WERI-Rb-1 (cell line): Measurements from ENCODE around the gene KHDC1L.
"Not testable (repeated sequence)": the region's sequence is repeated elsewhere in the genome, so short reads cannot be mapped to it uniquely, and the experiment has no call there.

Experiments used
- DNase-seq: peaks from one replicate; pipeline ENCODE4 v3.0.0-alpha.2; 2020
- H3K27ac ChIP-seq: fragments of 250-450 bp; sonication (Bioruptor Pico); 2 replicates; pipeline ENCODE4 v1.5.1; 2020; ENCODE audit warnings: mild to moderate bottlenecking, moderate library complexity
- H3K27me3 ChIP-seq: fragments of 250-450 bp; sonication (Bioruptor Pico); 2 replicates; pipeline ENCODE4 v1.5.1; 2021; ENCODE audit warnings: mild to moderate bottlenecking, low read depth, moderate library complexity; ENCODE audit not compliant: insufficient read depth, severe bottlenecking
- H3K36me3 ChIP-seq: fragments of 250-450 bp; sonication (Bioruptor Pico); 2 replicates; pipeline ENCODE4 v1.5.1; 2020; ENCODE audit warnings: mild to moderate bottlenecking, moderate library complexity
- H3K4me3 ChIP-seq: 2 replicates; pipeline ENCODE4 v1.5.1; 2011; ENCODE audit warnings: low read depth, mild to moderate bottlenecking, control low read depth, low read length
- H3K9me3 ChIP-seq: fragments of 250-450 bp; sonication (Bioruptor Pico); 2 replicates; pipeline ENCODE4 v1.5.1; 2021; ENCODE audit warnings: mild to moderate bottlenecking, moderate library complexity; ENCODE audit not compliant: severe bottlenecking
- TF ChIP-seq, protein P1 (sequence below): IDR thresholded peaks from 2 replicates; pipeline ENCODE4 v1.5.1; 2011; ENCODE audit warnings: low read depth, mild to moderate bottlenecking, control low read depth, inconsistent platforms, low read length

KHDC1L gene

DNA sequence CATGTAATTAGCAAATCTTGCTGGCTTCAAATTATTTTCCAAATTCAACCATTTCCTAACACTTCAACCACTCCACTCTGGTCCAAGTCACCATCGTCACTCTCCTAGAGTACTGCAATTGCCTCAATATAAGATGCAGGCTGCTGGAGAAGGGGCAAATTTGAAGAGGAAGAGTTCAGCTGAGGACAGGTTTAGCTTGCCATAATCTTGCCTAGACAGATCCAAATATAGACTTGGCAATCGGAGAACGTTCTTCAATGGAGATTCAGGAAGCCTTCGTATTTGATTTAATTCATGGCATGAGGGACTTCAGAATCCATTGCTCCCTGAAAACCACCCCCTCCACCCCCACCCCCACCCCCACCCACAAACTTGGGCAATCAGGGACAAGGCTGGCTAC lies 15.4 kb upstream of the KHDC1L start:
- TF ChIP-seq, protein P1, sequence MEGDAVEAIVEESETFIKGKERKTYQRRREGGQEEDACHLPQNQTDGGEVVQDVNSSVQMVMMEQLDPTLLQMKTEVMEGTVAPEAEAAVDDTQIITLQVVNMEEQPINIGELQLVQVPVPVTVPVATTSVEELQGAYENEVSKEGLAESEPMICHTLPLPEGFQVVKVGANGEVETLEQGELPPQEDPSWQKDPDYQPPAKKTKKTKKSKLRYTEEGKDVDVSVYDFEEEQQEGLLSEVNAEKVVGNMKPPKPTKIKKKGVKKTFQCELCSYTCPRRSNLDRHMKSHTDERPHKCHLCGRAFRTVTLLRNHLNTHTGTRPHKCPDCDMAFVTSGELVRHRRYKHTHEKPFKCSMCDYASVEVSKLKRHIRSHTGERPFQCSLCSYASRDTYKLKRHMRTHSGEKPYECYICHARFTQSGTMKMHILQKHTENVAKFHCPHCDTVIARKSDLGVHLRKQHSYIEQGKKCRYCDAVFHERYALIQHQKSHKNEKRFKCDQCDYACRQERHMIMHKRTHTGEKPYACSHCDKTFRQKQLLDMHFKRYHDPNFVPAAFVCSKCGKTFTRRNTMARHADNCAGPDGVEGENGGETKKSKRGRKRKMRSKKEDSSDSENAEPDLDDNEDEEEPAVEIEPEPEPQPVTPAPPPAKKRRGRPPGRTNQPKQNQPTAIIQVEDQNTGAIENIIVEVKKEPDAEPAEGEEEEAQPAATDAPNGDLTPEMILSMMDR = no peak
- Histone ChIP-seq H3K27me3 (no peaks in the 10 kb centered on the region), H3K9me3 (no peaks in the 10 kb centered on the region), H3K27ac (no peak overlapping the region), H3K36me3 (no peaks in the 10 kb centered on the region), H3K4me3 (no peak overlapping the region)
- DNase-seq = no peak

DNA sequence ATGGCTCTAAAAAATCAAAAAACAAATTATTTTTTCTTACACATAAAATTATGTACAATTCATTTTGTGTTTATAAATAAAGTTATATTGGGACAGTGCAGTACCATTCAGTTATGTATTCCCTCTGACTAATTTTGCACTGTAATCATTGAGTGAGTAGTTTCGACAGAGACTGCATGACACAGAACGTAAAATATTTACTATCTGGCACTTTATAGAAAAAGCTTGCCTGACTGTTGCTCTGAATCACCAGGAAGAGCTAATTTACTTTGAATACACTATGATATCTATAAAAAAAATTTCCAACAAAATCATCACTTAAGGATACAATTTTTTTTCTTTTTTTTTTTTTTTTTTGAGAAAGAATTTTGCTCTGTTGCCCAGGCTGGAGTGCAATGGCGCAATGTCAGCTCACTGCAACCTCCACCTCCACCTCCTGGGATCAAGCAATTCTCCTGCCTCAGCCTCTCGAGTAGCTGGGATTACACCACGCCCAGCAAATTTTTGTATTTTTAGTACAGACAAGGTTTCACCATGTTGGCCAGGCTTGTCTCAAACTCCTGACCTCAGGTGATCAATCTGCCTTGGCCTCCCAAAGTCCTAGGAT lies 11.0 kb upstream of the KHDC1L start:
- TF ChIP-seq, protein P1 = no peak
- no peak overlapping the region for H3K4me3 ChIP-seq
- DNase-seq = no peak
- H3K27me3 ChIP-seq = no peaks in the 10 kb centered on the region
- no peaks in the 10 kb centered on the region for H3K9me3 ChIP-seq
- H3K36me3 ChIP-seq = no peaks in the 10 kb centered on the region
- no peak overlapping the region for H3K27ac ChIP-seq

DNA sequence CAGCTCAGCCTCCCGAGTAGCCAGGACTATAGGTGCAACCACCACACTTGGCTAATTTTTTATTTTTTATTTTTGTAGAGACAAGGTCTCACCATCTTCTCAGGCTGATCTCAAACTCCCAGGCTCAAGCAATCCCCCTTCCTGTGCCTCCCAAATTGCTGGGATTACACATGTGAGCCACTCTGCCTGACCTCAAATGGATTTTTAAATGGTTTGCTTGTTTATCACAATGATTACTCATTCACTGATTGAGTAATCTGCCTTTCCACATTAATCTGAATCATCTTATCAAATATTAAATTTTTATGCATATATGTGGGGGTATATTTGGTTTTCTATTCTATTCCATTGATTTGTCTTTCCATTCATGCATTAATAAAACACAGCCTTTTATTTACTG lies 9.4 kb upstream of the KHDC1L start:
- Histone ChIP-seq H3K27ac (no peak overlapping the region), H3K36me3 (no peaks in the 10 kb centered on the region), H3K27me3 (no peaks in the 10 kb centered on the region), H3K9me3 (no peaks in the 10 kb centered on the region), H3K4me3 (no peak overlapping the region)
- TF ChIP-seq, protein P1 = no peak
- no peak for DNase-seq

DNA sequence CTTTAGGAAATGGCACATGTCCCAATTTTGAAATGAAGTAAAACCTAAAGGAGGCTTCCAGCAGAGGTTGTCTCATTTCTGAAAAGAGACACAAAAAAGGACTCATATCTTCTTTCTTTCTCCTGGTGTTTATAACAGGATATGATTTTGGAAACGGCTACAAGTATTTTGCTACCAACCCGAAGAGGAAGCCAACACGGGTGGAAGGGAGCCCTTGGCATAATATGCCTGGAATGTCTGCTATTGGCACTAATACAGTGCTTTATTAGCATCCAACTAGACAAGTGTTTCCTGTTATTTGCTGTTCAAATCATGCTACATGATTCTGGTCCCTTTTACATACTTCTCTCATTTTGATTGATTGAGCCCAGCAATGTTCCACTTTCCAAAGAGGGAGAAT lies 8.7 kb upstream of the KHDC1L start:
- not testable (repeated sequence) for DNase-seq

DNA sequence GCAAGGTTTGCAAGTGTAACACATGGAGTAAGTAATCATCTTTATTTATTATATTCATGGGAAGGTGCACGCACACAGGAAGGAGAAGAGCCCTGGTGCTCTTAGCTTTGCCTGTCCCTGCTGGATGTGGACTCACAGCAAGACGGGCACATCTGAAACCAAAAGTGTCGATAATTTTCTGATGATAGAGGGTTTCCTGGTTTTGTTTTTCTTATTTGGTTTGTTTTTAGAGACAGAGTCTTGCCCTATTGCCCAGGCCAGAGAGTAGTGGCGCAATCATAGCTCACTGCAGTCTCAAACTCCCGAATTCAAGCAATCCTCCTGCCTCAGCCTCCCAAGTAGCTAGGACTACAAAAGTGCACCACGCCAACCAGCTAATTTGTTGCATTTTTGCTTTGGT lies 7.8 kb upstream of the KHDC1L start:
- Histone ChIP-seq H3K27ac (no peak overlapping the region), H3K36me3 (no peaks in the 10 kb centered on the region), H3K9me3 (no peaks in the 10 kb centered on the region), H3K27me3 (no peaks in the 10 kb centered on the region), H3K4me3 (no peak overlapping the region)
- TF ChIP-seq, protein P1 = no peak
- no peak for DNase-seq

More for the DNA sequence above, 8.7 kb upstream of the KHDC1L start:
- not testable (repeated sequence) for H3K27ac ChIP-seq, H3K9me3 ChIP-seq, H3K27me3 ChIP-seq, H3K36me3 ChIP-seq, H3K4me3 ChIP-seq

DNA sequence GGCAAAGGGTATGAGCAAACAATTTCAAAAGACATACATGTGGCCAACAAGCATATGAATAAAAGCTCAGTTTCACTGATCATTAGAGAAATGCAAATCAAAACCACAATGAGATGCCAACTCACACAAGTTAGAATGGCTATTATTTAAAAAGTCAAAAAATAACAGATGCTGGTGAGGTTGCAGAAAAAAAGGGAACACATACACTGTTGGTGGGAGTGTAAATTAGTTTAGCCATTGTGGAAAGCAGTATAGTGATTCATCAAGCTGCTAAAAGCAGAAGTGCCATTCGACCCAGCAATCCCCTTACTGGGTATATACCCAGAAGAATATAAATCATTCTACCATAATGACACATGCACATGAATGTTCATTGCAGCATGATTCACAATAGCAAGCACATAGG lies 6.7 kb upstream of the KHDC1L start:
- Histone ChIP-seq H3K27me3 (no peaks in the 10 kb centered on the region), H3K27ac (no peak overlapping the region), H3K4me3 (no peak overlapping the region), H3K9me3 (no peaks in the 10 kb centered on the region), H3K36me3 (no peaks in the 10 kb centered on the region)
- DNase-seq = no peak
- TF ChIP-seq, protein P1 = no peak
